Measurements from ENCODE around the gene FBXO27. TPM values are rescaled to one million over a fixed set of nuclear protein-coding genes. Genes with fewer than 3 reads are reported as not detected.

Gene FBXO27
- total RNA-seq, 1 donor from 2014 or later: 144 TPM

DNA sequence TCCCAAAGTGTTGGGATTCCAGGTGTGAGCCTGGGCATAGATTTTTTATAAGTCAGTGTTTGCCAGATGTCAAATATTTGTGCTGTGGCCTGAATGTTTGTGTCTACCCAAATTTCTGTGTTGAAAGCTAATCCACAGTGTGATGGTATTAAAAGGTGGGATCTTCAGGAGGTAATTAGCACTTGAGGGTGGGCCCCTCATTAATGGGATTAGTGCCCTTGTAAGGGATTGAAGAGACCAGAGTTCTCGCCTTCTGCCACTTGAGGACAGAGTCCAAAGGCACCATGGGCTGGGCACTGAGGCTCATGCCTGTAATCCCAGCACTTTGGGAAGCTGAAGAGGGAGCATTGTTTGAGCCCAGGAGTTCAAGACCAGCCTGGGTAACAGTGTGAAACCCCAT, 47.1 kb downstream of the FBXO27 start:
- Histone ChIP-seq H3K36me3 (no peaks in the 10 kb centered on the region), H3K27me3 (no peaks in the 10 kb centered on the region), H3K9me3 (peaks cover 0 to 4% of the 10 kb centered on the region in 2 donors), H3K4me1 (no peaks in the 10 kb centered on the region), H3K27ac (no peak overlapping the region), H3K4me3 (no peak overlapping the region)
- intact Hi-C loops (cut with DNase I): no loop called here
- TF ChIP-seq CTCF (IDR thresholded peaks at IDR 0.05): no peak
- DNase-seq (ENCODE audit: low spot score in 2 of 2): no peak

DNA sequence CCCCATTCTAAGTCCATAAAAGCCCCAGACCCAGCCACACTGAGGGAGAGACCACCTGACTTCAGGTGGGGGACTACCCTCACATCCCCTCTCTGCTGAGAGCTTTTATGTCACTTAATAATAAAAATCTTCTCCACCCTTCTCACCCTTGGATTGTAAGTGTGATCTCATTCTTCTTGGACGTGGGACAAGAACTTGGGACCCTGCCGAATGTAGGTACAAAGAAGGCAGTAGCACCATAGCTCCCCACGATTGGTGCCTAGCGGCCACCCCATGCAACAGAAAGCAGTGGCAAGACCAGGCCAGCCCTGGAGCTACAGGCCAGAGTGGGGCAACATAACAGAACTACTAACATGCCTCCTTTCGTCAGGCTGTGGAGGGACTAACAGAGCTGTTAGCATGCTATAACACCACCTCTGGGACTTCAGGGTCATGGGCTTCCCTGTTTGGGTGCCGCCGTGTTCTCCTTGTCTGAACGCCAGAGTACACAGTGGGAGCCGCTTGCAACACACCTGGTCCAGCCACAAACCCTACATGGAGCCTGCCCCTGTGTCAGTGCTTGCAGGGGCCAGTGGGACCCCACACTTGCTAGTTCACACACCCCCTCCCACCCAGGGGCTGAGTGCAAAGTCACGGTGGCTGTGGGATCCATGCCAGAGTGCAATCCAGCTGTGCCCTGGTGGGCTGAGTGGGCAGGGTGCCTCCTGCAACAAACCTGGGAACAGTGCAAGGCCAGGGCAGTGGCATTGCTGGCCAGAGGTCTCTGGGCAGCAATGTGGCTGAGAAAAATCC, 51.6 kb downstream of the FBXO27 start:
- no peak for DNase-seq (ENCODE audit: low spot score in 2 of 2)
- Histone ChIP-seq H3K27ac (no peak overlapping the region), H3K9me3 (peaks cover 0 to 4% of the 10 kb centered on the region in 2 donors), H3K4me1 (peaks cover 0 to 7% of the 10 kb centered on the region in 2 donors), H3K4me3 (no peak overlapping the region), H3K27me3 (no peaks in the 10 kb centered on the region), H3K36me3 (no peaks in the 10 kb centered on the region)
- no peak for TF ChIP-seq CTCF (IDR thresholded peaks at IDR 0.05)
- intact Hi-C loops (cut with DNase I): no loop called here

DNA sequence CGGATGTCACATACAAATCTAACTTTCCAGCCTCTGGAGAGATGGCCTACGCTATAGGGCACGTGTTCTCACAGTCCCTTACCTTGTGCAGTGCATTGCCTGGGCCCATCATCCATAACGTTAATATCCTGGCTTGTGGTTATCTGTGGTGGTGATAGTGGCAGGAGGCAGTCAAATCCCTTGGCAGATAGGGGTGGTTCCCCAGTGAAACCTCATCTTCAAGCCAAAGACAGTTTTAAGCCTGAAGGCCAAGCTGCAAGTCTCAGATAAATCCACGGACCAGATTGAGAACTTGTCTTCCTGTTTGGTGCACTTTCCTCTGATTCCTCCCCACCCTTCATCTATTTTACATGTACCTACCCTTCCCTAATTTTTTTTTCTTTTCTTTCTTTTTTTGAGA, 52.5 kb downstream of the FBXO27 start:
- H3K9me3 ChIP-seq: peaks cover 0 to under 1% of the 10 kb centered on the region in 2 donors
- intact Hi-C loops (cut with DNase I): loop anchor here (5.0 kb wide), 1 partner anchor 362 kb away; the partner anchor contains the start of gene SAMD4B
- no peak overlapping the region for H3K27ac ChIP-seq
- DNase-seq (ENCODE audit: low spot score in 2 of 2): no peak
- peaks cover 0 to 8% of the 10 kb centered on the region in 2 donors for H3K4me1 ChIP-seq
- no peaks in the 10 kb centered on the region for H3K36me3 ChIP-seq
- H3K4me3 ChIP-seq: no peak overlapping the region
- H3K27me3 ChIP-seq: no peaks in the 10 kb centered on the region
- no peak for TF ChIP-seq CTCF (IDR thresholded peaks at IDR 0.05)

- TF ChIP-seq CTCF (IDR thresholded peaks at IDR 0.05): no peak
- Histone ChIP-seq H3K36me3 (no peaks in the 10 kb centered on the region), H3K27ac (no peak overlapping the region), H3K27me3 (no peaks in the 10 kb centered on the region), H3K4me1 (peaks cover 0 to 11% of the 10 kb centered on the region in 2 donors), H3K4me3 (no peak overlapping the region), H3K9me3 (no peaks in the 10 kb centered on the region)
- DNase-seq (ENCODE audit: low spot score in 2 of 2): no peak
- intact Hi-C loops (cut with DNase I): loop anchor here (5.0 kb wide), 1 partner anchor 364 kb away; the partner anchor contains the start of gene SAMD4B
Measured at GRCh38 chr19:38978326-38978689, 54.0 kb downstream of the FBXO27 start.

- H3K27me3 ChIP-seq: no peaks in the 10 kb centered on the region
- H3K27ac ChIP-seq: no peak overlapping the region
- DNase-seq (ENCODE audit: low spot score in 2 of 2): no peak
- no peaks in the 10 kb centered on the region for H3K36me3 ChIP-seq
- intact Hi-C loops (cut with DNase I): loop anchor here (5.0 kb wide), 1 partner anchor 365 kb away; the partner anchor contains the start of gene SAMD4B
- H3K4me3 ChIP-seq: no peak overlapping the region
- TF ChIP-seq CTCF (IDR thresholded peaks at IDR 0.05): no peak
- H3K9me3 ChIP-seq: no peaks in the 10 kb centered on the region
- H3K4me1 ChIP-seq: peaks cover 0 to 11% of the 10 kb centered on the region in 2 donors
Measured at GRCh38 chr19:38977445-38978325, 54.7 kb downstream of the FBXO27 start.

Measured in ascending aorta (tissue), 2 donors.